BJ (cell line): ENCODE results near the gene SFXN5. TPM values are rescaled to one million over a fixed set of nuclear protein-coding genes. Genes with fewer than 3 reads are reported as not detected.

Source experiments
- CTCF ChIA-PET: fragments of 350-600 bp; formaldehyde crosslinking; extraction: SDS; loops from one replicate; lab custom pipeline; 2021; ENCODE audit warnings: antibody characterized with exemption, inconsistent platforms; lab: Yijun Ruan, JAX
- POLR2A ChIA-PET: fragments of 300-600 bp; sonication (Branson Sonifier 250); formaldehyde crosslinking; extraction: SDS; loops from one replicate; lab custom pipeline; 2021; ENCODE audit warnings: antibody characterized with exemption; lab: Charles Lee
- DNase-seq: peaks from one replicate; pipeline ENCODE4 v3.0.0-alpha.2; 2011; ENCODE audit warnings: low read depth
- H3K27me3 ChIP-seq: 2 replicates; pipeline ENCODE4 v1.6.0; 2011; ENCODE audit warnings: low read length; ENCODE audit not compliant: control insufficient read depth, insufficient read depth
- H3K36me3 ChIP-seq: 2 replicates; pipeline ENCODE4 v1.5.1; 2011; ENCODE audit warnings: low read length; ENCODE audit not compliant: control insufficient read depth, insufficient read depth
- H3K4me3 ChIP-seq: 2 replicates; pipeline ENCODE4 v1.5.1; 2011; ENCODE audit warnings: low read depth, mild to moderate bottlenecking, control low read depth, low read length
- polyA plus RNA-seq: library from polyadenylated mRNA; depleted of rRNA; stranded (reverse); fragments of >200 nt; gene quantifications from 2 replicates; pipeline ENCODE4 v1.2.3, GENCODE V29; 2011
- TF ChIP-seq, protein P1 (sequence below): IDR thresholded peaks from 2 replicates; pipeline ENCODE4 v1.5.1; 2011; ENCODE audit warnings: low read depth, mild to moderate bottlenecking, control low read depth, inconsistent platforms, low read length, moderate library complexity; ENCODE audit not compliant: insufficient read depth

SFXN5 gene
- polyA plus RNA-seq, 1 experiment, result 11.5 TPM

DNA sequence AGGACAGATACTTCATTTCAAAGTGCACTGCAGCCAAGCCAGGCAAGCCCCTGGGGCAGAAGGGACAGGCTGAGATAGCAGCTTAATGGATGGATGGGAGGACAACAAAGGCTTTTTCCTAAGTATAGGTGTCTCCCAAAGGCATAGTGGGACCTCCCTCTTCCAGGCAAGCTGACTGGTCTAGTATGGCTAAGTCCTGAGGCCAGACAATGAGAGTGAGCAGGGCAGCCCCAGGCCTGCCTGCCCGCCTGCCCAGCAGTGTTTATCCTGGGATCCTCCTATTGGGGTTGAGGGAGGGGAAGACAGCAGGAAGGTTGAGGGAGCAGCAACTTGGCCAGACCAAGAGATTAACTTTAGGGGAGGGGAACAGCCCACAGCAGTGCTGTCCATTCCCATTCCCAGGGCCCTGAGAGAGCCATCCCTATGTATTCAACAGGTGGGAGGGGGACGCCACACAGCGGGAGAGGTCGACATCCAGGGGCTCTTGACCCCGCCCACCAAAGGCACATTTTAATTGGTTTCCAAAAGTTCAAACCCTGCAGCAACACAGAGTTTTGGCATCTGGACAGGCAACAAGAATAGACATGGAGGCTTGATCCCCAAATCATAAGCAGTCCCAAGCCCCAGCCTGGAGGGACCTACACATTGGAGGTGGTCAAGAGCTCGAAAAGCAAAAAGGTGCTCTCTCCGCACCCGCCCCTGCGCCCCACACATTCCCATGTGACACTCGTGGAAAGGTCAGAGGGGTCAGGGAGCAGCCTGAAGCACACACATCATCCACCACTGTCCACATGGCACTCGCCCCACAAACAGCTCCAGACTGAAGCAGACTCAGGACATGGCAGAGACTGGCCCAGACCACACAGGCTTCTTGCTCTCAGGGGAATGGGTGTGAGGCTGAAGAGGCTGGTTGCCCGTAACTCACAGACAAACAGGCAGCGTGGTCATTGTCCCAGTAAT, 2.9 kb upstream of the SFXN5 start:
- POLR2A ChIA-PET, result no interaction called here

DNA sequence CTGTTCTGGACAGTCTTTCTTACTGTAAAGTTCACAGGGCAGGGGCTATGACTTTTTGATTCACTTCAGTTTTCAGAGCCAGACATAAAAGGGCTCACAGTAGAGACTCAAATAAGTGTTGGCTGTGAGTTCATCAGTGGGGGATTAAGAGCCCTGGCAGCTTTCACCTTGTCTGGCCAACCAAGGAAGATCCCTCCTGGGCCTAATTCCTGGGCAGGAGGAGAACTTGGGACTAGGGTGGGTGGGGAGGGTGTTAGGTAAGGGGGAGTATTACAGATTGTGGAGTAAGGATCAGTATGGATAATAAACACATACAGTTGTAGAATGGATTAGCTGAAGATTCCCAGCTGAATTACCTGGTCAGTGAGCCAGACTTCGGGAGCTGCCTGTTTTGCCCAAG, 904 bp upstream of the SFXN5 start:
- CTCF ChIA-PET, result interaction anchor here (0.8 to 4.8 kb wide), 5 partner anchors 14 to 84 kb away, joined by 3 to 41 read pairs (median 3); no protein-coding TSS in a partner anchor
- TF ChIP-seq, protein P1, sequence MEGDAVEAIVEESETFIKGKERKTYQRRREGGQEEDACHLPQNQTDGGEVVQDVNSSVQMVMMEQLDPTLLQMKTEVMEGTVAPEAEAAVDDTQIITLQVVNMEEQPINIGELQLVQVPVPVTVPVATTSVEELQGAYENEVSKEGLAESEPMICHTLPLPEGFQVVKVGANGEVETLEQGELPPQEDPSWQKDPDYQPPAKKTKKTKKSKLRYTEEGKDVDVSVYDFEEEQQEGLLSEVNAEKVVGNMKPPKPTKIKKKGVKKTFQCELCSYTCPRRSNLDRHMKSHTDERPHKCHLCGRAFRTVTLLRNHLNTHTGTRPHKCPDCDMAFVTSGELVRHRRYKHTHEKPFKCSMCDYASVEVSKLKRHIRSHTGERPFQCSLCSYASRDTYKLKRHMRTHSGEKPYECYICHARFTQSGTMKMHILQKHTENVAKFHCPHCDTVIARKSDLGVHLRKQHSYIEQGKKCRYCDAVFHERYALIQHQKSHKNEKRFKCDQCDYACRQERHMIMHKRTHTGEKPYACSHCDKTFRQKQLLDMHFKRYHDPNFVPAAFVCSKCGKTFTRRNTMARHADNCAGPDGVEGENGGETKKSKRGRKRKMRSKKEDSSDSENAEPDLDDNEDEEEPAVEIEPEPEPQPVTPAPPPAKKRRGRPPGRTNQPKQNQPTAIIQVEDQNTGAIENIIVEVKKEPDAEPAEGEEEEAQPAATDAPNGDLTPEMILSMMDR, result no peak
- POLR2A ChIA-PET, result no interaction called here
- no peak overlapping the region for H3K4me3 ChIP-seq
- H3K27me3 ChIP-seq, result no peaks in the 10 kb centered on the region
- H3K36me3 ChIP-seq, result peaks cover 17% of the 10 kb centered on the region
- DNase-seq, result no peak

More for the DNA sequence above, 2.9 kb upstream of the SFXN5 start:
- peaks cover 26% of the 10 kb centered on the region for H3K36me3 ChIP-seq
- CTCF ChIA-PET, result interaction anchor here (0.7 to 17.5 kb wide), 4 partner anchors 12 to 187 kb away, joined by 3 to 326 read pairs (median 22); partner anchors contain the start of gene SPR
- no peak overlapping the region for H3K4me3 ChIP-seq
- TF ChIP-seq, protein P1, result no peak
- no peaks in the 10 kb centered on the region for H3K27me3 ChIP-seq
- DNase-seq, result no peak

DNA sequence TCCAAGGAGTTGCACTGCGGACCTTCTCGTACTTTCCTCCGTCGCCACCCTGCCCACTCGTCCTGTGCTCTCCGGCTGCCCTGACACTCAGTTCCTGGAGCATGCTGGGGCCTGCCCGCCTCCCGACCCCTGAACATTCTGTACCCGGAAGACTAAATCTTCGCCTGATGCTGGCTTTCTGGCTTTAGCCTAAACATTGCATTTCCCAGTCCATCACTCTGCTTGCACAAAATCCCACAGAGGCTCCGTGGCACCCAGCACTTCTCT, 550 bp upstream of the SFXN5 start:
- H3K4me3 ChIP-seq, result peak overlapping the region; percentile 84
- ChIA-PET POLR2A (no interaction called here), CTCF (interaction anchor here (0.8 to 1.5 kb wide), 6 partner anchors 14 to 105 kb away, joined by 3 to 12 read pairs (median 3); no protein-coding TSS in a partner anchor)
- DNase-seq, result no peak
- TF ChIP-seq, protein P1, result no peak
- peaks cover 15% of the 10 kb centered on the region for H3K36me3 ChIP-seq
- no peaks in the 10 kb centered on the region for H3K27me3 ChIP-seq

DNA sequence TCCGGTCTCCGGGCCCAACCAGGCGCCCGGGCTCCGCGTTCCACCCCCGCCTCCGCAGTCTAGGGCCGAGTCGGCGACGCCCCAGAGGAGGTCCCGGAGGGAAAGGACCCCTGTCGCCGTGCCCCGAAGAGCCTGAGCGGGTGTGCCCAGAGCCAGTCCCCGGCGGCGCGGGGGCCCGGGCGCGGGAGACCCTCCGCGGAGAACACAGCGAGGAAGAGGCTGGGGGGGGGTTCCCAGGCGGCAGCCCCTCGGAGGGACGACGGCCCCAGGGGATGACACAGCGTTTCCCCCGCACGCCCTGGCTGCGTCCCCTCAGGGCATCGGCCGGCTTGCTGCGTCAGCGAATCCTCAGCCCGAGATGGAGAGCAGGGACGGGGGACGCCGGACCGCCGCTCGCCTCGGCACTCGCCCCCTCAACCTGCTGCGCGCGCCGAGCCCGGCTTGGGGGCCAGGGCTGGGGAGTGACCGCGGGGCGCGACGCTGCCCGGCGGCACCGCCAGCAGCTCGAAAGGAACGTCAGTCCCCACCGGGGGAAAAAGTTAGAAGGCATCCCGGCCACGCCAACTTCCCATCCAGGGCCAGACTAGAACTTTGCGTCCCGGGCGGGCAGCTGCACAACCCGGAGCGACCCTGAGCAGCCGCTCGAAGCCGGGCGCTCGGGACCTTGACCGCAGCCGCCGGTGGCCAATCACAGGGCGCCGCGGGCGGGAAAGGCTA, 711 bp downstream of the SFXN5 start:
- no peak for DNase-seq
- POLR2A ChIA-PET, result no interaction called here
- H3K36me3 ChIP-seq, result peaks cover 11% of the 10 kb centered on the region
- peak overlapping the region; percentile 84 for H3K4me3 ChIP-seq
- CTCF ChIA-PET, result interaction anchor here (0.6 to 1.5 kb wide), 7 partner anchors 15 to 178 kb away, joined by 3 to 12 read pairs (median 3); no protein-coding TSS in a partner anchor
- H3K27me3 ChIP-seq, result no peaks in the 10 kb centered on the region
- TF ChIP-seq, protein P1, result no peak
